ENCODE results near the gene ATXN7L1.

DNA sequence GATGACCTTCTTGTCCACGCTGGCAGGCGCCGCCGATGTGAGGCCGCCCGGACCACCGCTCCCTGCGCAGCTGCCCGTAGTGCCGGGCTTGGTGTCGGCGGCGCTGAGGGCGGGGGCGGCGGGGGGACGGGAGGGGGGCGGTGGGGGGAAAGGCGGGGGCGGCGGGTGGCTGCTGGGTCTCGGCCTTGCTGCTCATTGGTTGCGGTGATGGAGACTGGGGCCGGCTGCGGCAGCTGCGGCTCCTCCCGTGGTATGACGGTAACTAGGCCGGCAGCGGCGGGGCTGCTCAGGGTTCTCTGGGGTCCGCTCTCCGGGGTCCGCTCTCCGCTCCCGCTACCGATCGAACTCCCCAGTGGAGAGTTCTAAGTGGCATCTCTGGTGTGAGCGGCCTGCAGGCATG lies 293.3 kb downstream of the ATXN7L1 start:
- TF ChIP-seq RARB (CRISPR knock-in tag; IDR thresholded peaks at IDR 0.05) (no peak), ZC3H10 (CRISPR knock-in tag; IDR thresholded peaks at IDR 0.05) (no peak), BACH2 (CRISPR knock-in tag; IDR thresholded peaks at IDR 0.05; ENCODE audit: borderline replicate concordance) (no peak)
